Measurements from ENCODE around the gene FGFBP3.
"Not testable (repeated sequence)": the region's sequence is repeated elsewhere in the genome, so short reads cannot be mapped to it uniquely, and the experiment has no call there.

The FGFBP3 gene

DNA sequence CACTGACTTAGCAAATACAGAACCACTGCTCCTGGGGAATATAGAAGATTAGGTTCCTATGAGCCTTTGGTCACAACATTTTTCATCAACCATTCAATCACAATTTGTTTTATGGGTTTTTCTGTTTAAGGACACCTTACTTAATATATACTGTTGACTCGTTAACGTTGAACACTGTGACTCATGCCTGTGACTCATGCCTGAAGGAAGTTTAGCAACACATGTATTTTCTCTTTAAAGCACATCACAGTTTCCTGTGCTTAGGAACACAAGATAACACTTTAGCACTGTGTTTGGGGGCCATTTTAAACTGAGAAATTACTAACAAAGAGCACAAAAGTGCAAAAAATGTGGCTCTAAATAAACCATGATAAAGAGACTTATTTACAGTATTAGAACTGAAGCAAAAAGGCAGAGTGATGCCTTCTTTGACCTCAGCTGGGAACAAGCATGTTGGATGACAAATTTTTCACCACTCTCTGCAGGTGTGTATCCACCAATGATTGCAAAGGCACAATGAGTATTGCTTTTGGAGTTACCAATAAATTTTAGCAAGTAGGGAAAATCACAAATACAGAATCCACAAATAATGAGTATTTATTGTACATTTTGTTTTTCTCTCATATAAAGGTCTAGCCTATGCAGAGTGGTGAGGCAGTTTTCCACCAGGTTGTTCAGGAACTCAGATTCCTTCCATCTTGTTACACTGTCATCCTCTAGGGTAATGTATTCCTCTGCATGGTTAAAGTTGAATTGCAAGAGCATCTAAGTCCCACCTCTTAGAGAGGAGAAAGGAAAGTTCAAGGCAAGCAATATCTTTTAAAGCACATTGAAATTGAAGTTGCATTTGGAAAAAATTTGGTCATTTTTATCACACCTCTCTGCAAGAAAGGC, 7.3 kb downstream of the FGFBP3 start:
- DNase-seq (ENCODE audit: low read depth in 2 of 3, low spot score in 2 of 3): peak in 1 of 3 experiments; percentile 13

DNA sequence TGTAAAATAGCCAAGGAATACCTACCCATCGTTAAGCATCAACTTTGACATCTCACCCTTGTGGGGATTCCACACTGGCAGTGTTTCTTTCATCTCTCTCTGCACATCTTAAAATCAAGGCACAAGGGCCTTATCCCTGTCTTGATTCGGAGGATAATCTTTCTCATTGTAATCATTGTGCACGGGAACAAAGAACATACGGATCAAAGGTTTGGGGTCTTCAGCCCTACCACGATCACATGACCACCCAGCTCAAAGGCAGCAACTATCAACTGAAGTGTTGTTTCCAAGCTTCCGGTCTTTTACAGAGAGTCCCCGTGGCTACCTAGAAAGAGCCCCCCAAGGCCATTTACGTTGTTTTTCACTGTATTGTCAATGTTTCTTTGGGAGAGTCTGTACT, 11.9 kb downstream of the FGFBP3 start:
- no peak for DNase-seq (ENCODE audit: low read depth in 2 of 3, low spot score in 2 of 3)

DNA sequence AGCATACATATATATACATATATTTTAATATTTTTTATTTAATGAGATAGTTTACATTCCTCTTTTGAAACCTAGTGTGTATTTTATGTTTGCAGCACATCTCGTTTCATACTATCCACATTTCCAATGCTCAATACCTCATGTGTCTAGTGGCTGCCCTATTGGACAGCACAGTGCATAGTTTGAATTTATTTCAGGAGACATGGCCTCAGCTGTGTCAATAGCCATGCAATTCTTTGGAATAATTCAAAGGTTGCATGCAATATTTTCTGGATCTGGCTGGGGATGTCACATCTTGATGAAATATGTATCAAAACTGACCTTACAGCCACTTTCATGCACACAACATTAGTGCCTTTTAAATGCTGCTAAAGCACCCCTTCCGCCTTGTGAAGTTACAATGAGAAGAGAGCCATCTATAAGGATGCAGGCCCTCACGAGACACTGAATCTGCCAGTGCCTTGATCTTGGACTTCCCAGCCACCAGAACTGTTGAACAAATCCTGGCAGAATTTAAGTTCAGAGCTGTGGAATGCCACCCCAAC, 13.0 kb downstream of the FGFBP3 start:
- DNase-seq (ENCODE audit: low read depth in 2 of 3, low spot score in 2 of 3): no peak

DNA sequence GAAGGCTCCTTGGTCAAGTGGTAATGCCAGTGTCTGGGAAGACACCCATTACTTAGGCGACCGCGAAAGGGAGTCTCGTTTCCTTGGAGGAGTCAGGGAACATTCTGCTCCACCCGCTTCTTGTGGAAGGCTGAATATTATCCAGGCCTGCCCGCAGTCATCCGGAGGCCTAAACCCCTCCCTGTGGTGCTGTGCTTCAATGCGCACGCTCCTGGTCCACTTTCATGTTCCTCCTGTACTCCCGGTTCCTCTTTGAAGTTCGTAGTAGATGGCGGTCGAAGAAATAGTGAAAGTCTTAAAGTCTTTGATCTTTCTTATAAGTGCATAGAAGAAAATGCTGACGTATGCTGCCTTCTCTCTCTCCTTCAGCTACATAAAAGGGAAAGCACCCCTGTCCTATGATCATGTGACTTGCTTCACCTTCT, 15.0 kb downstream of the FGFBP3 start:
- DNase-seq (ENCODE audit: low read depth in 2 of 3, low spot score in 2 of 3): not testable (repeated sequence)

DNA sequence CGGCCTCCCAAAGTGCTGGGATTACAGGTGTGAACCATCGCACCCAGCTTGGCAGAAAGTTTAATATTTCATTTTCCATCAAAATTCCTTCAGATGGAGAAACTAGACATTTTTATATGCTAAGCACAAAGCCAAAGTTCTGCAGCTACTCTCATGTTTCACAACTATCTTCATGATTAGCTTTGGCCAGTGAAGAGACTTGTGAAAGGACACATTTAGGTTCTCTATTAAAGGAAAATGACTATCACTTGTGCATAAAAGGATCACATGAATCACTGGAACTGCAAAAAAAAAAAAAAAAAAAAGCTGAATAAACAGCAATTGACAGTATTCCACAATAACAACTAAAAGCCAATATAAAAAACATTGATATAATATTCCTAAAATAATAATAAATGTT, 16.2 kb downstream of the FGFBP3 start:
- DNase-seq (ENCODE audit: low read depth in 2 of 3, low spot score in 2 of 3): no peak

DNA sequence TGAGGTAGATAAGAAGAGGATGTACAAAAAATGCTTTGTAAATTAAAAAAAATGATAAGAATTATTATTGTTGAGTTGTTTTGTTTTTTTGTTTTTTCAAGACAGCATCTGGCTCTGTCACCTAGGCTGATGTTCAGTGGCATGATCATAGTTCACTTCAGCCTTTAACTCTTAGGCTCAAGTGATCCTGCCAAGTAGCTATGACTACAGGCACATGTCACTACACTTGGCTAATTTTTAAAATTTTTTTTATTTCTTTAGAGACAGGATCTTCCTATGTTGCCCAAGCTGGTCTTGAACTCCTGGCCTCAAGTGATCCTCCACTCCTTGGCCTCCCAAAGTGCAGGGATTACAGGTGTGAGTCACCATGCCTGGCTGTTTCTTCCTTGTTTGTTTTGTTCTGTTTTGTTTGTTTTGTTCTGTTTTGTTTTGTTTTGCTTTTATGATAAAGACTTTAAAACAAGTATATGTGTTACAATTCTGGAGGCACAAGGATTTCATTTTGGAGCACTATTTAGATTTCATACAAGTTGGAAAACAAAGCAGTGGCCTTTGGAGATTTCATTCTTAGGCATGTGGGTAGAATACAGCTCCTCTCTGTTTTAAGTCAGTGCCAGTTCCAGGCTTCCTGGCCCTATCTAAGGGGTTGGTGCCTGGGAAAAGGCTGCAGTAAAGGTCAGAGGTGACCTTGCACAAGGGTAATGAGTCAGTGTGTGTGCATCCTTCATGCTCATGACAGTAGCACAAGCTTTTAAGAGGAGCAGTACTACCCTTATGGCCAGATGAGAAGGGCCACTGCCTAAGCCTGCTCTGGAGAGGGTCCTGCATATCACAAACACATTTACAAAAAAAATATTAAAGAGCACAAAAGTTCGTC, 17.9 kb downstream of the FGFBP3 start:
- DNase-seq (ENCODE audit: low read depth in 2 of 3, low spot score in 2 of 3): no peak

DNA sequence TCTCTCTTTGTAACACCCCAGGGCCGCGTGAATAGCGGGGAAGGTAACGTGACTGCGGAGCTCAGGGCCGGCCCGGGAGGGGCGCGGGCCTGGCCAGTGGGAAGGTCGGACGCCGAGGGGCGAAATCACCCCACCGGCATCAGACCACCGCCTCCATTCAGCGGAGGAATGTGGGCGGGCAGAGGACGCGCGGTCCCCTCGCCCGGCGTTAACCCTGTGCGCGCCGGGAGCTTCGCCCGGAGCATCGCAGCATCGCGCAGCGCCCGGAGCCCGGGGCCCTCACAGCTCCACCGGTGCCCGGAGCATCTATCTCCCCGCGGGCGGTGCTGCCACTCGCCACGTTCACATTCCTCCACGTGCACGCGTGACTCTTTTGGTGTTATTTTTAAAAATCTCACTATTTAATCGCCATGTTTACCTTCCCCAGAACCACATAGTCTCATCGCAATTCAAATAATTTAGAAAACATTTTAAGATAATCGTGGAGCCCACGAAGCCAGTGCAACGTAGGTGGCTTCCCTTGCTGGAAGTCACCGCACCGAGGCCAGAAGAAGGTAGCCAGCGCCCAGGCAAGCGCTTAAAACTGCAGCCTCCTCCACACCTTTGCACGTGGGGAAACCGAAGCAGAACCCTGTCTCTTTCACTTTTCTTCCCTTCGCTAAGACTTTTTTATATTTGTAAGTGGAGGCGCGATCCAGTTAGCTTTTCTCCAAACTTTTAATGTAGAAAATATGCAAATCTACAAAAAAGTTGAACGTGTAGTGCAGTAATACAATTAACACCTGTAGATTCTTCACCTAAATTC, 21.8 kb downstream of the FGFBP3 start:
- DNase-seq (ENCODE audit: low read depth in 2 of 3, low spot score in 2 of 3): no peak

DNA sequence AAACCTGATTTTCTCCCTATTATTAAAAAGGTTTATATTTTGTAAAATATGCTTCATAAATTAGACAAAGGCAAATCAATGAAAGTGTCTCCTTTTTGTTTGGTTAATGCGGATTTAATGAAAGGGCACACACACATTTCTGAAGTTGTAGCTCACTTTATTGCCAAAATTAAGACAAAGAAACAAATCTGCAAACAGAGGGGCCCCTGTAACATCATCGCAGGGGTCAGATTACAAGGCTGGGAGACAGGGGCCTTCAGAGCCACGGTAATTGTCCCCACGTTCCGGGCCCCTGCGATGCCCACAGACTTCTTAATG, 22.4 kb downstream of the FGFBP3 start:
- DNase-seq (ENCODE audit: low read depth in 2 of 3, low spot score in 2 of 3): no peak

DNA sequence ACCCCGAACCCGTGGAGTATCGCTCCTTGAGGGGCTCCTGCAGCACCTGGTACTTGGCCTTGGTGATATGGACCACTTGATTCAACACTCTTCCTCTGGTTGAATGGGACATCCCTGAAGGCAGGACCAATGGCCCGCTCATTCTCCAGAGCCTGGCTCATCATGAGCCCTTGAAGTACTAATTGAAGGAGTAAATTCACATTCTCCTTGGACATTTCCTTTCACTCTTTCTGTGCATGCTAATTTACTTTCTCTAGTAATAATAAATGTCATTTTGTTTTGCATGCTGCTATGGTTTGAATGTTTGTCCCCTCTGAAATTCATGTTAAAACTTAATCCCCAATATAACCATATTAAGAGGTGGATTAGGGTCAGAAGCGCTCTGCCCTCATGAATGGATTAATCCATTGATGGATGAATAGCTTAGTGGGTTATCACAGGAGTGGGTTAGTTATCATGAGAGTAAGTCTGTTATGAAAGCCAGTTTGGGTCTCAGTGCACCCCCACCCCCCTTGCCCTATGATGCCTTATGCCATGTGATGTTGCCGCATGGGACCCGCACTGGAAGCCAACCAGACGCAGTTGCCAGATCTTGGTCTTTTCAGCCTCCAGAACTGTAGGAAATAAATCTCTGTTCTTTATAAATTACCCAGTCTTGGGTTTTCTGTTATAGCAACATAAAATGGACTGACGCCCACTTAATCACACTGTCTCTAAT, 23.8 kb downstream of the FGFBP3 start:
- DNase-seq (ENCODE audit: low read depth in 2 of 3, low spot score in 2 of 3): no peak

DNA sequence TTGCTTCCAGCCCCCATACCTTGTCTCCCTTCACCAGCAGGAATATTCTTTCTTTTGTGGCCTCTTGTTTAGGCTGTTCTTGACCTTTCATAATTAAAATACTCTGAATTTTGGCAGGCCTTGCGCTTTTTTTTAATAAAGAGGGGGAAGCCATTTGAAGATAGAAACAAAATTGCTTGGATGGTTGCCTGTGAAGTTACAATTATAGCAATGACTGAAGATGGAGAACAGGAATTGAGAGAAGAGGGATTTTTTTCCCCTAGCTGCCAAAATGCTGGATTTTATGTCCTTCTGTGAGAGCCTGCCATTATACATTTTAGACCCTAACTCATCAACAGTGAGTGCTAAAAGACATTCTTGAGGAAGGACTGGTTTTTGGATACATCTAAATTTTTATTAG, 24.8 kb downstream of the FGFBP3 start:
- no peak for DNase-seq (ENCODE audit: low read depth in 2 of 3, low spot score in 2 of 3)

DNA sequence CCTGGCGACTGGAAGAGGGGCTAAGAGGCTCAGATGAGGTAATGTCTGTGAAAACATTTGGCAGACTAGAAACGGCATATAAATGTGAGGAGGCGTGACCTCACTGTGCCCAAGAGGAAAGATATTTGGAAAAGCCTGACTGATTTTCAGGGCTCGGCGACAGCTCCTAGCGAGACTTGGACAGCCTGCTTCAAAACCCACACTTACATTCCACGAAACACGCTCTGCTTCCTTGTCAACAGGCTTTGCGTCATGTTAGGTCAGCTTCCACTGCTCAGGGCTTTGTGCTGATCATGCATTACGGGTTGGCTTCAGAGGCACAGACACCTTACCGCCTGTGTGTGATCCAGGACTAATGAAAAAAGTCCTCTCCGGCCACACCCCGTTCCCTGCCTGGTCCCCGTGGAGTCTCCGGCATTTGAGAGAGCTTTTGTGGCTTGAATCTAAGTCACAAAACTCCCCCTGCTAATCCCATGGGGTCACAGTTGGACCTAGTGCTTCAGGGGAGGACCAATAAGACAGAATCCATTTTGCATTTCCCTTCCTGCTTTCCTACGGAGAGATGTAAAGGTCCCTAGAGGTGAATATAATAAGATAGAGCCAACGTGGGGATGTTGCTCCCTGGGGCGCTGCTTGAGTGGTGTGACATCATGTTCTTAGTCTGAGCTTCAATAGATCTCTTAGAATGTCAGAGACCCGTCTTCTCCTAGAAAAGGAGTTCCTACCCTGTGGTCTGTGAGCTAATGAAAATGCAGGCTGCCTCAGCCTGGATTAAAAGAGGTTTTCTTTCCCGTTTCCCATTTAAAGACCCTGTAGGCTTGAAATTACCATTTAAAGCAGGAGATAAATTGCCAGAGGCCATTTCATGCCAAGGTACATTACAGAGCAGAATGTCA, 25.5 kb downstream of the FGFBP3 start:
- no peak for DNase-seq (ENCODE audit: low read depth in 2 of 3, low spot score in 2 of 3)

DNA sequence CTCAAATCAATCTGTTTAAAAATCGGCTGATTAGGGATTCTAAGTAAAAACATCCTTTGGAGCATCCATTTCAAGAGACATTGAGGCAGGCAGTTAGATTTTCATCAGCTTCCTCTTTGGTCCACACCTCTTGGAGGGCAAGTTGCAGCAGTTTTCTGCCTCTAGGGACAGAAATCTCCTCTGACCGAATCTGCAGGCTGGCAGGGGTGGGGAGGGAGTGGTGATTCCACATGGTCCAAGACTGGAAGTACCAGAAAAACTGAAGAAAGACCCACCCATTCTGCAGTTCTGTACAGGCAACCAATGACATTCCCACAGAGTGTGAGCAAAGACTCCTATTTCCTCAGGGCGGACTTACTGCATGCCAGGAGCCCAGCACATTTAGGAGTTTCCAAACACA, 29.0 kb downstream of the FGFBP3 start:
- DNase-seq (ENCODE audit: low read depth in 2 of 3, low spot score in 2 of 3): no peak

DNA sequence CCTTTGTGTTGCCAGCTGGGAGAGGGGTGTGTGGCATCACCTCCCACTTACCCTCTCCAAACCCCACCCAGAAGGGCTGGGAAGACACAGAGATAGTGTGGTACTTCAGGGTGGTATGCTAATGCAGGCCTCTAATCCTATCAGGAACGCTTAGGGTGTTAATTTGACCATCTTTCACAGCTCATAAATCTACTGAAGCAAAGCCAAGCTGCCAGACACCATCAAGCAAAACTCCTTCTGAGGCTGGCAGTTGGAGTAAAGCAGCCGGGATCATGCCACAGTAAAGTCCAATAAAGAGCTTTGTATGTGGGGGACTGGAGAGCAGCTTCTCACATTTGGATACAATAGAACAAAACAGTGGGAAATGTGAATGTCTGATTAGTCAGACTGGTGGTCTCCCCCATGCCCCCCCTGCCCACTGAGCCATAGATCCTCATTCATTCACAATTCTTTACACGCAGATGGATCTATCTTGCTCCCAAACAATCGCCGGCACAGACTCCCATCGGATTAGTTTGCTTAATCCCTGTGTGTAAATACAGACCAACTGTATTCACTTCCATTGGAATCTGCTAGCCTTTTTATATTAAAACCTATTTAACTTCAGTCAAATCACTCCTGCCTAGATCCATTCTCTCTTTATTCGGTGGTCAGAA, 29.6 kb downstream of the FGFBP3 start:
- no peak for DNase-seq (ENCODE audit: low read depth in 2 of 3, low spot score in 2 of 3)

DNA sequence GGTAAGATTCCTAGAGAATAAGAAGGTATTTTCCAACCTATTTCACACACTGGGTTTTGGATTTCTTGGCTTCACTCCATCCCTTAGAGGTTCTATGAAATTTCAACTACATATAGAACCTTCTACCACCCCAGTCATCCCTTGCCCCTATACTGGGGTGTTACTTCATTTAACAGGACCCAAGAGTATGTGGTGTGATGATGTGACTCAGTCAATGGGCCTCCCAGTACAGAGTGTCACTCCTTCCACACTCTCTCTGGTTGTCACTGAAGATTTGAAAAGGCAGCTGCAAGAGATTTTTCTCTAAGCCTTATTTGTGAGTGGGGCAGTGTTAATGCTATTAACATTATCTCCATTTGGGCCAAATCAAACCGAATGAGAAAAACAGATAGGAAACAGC, 33.5 kb downstream of the FGFBP3 start:
- DNase-seq (ENCODE audit: low read depth in 2 of 3, low spot score in 2 of 3): no peak

DNA sequence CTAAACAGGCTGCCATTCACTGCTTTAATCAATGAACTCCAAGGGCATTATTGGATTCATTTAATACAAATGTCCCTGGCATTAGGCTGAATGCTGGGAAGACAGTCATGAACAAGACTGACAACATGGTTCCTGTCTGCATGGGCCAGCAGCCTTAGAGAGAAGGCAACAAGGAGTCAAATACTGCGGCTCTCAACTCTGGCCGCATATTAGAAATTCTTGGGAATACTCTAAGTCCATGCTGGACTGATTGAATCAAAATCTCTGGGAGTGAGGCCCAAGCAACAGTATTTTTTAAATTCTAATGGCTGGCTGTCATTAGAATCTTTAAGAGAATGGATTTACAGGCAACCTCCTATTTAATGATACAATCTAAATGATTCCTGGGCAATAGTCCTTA, 34.1 kb downstream of the FGFBP3 start:
- no peak for DNase-seq (ENCODE audit: low read depth in 2 of 3, low spot score in 2 of 3)

DNA sequence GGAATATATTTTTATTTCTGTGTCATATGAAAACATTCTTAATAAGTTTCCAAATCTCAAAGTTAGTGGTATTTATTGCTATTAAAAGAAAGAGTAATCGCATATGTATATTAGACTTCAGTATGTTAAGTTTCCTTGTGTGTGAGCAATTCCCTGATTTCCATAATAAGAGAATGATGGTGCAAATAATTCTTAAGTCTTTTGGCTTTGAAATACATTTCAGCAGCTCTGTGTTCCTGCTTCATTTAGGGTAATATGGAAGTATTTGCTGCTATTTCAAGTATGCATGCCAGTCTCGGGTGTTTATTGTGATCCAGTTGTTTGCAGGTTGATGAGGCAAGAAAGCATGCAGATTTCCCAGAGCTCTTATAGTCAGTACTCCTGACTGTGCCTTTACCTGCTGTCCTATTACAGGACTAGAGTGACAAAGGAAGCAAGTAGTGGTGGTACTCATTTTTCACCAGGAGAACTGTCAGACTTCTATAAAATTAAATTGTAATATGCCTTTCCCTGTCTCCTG, 43.7 kb downstream of the FGFBP3 start:
- no peak for DNase-seq (ENCODE audit: low read depth in 2 of 3, low spot score in 2 of 3)

DNA sequence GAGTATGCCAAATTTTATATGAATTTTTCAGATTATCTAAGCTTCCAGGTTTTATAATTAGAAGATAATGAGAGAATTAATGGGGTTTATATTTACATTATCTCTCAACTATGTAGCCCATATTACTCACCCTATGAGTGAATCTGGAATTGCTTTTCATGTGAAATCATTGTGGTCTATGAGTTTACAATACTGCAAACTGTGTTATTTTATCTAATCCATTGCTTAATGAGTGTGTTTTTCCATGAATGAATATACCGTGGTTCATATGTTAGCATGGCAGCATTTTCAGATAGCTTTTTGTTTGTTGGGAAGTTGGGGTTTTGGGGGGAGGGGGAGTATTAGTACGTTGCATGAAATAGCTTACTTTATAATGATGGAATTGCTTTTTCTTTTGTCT, 44.5 kb downstream of the FGFBP3 start:
- no peak for DNase-seq (ENCODE audit: low read depth in 2 of 3, low spot score in 2 of 3)

DNA sequence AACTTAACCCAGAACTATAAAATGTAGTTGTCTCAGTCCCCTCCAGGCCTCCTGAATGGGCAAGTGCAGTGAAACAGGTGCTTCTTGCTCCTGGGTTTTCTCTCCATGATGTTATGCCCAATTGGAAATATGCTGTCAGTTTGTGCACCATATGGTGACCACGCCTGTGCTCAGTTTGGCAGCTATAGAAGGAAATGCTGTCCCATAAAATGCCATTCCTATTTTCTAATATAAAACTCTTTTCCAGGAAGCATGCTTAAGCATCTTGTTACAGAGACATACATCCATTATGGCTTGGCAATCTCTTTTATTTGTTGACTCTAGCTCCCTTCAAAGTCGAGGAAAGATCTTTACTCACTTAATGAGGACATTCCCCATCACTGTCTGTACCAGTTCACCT, 45.2 kb downstream of the FGFBP3 start:
- DNase-seq (ENCODE audit: low read depth in 2 of 3, low spot score in 2 of 3): no peak

DNA sequence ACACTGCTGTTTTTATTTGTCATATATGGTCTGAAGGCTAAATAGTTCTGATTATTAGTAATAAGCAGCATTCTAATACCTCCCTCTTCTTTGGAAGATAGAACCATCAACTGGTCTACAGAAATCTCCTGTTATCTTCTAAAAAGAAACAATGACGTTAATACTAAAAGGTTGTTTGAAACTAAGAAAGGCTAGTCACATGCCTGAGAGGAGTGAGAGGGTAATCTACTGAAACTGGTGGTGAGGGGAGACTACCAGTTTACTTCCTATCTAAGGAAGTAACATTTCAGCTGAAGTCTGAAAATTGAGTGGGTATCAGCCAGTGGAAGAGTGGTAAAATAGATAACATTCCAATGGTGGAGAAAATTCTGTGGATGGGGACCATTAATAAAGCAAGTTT, 48.4 kb downstream of the FGFBP3 start:
- no peak for DNase-seq (ENCODE audit: low read depth in 2 of 3, low spot score in 2 of 3)
